NCI-H526 (cell line): ENCODE results near the gene NDFIP1.
"Not testable (repeated sequence)": the region's sequence is repeated elsewhere in the genome, so short reads cannot be mapped to it uniquely, and the experiment has no call there.

Experiments
- DNase-seq, 2 experiments: peaks; one replicate each; lab custom pipeline; 2025; lab: John Stamatoyannopoulos, UW

NDFIP1 gene

GRCh38 chr5:142154449-142154841 lies 45.9 kb downstream of the NDFIP1 start:
- DNase-seq = not testable (repeated sequence)

- no peak for DNase-seq
These were observed 48.4 kb downstream of the NDFIP1 start for GRCh38 chr5:142156839-142157463.

GRCh38 chr5:142159354-142159753 lies 50.8 kb downstream of the NDFIP1 start:
- no peak for DNase-seq

GRCh38 chr5:142164315-142164714 lies 55.7 kb downstream of the NDFIP1 start:
- no peak for DNase-seq

GRCh38 chr5:142166754-142167153 lies 58.2 kb downstream of the NDFIP1 start:
- DNase-seq = no peak

- DNase-seq = no peak
These were observed 58.9 kb downstream of the NDFIP1 start for GRCh38 chr5:142167458-142167857.

- no peak for DNase-seq
These were observed 59.8 kb downstream of the NDFIP1 start for GRCh38 chr5:142168365-142168764.

GRCh38 chr5:142170254-142170953 lies 61.8 kb downstream of the NDFIP1 start:
- DNase-seq = no peak

GRCh38 chr5:142171270-142171669 lies 62.7 kb downstream of the NDFIP1 start:
- no peak for DNase-seq

- DNase-seq = peak in 1 of 2 experiments; percentile 46
These were observed 66.5 kb downstream of the NDFIP1 start for GRCh38 chr5:142175039-142175438.

GRCh38 chr5:142175461-142176142 lies 67.0 kb downstream of the NDFIP1 start:
- no peak for DNase-seq

- DNase-seq = no peak
These were observed 67.7 kb downstream of the NDFIP1 start for GRCh38 chr5:142176255-142176654.

- no peak for DNase-seq
These were observed 70.1 kb downstream of the NDFIP1 start for GRCh38 chr5:142178651-142179050.

GRCh38 chr5:142179776-142180387 lies 71.3 kb downstream of the NDFIP1 start:
- DNase-seq = peak; percentile 47 to 78

GRCh38 chr5:142181096-142181495 lies 72.5 kb downstream of the NDFIP1 start:
- no peak for DNase-seq

GRCh38 chr5:142181547-142182163 lies 73.1 kb downstream of the NDFIP1 start:
- DNase-seq = no peak

GRCh38 chr5:142182840-142183239 lies 74.3 kb downstream of the NDFIP1 start:
- no peak for DNase-seq

- DNase-seq = no peak
These were observed 75.0 kb downstream of the NDFIP1 start for GRCh38 chr5:142183561-142183960.

- no peak for DNase-seq
These were observed 76.4 kb downstream of the NDFIP1 start for GRCh38 chr5:142184988-142185387.

GRCh38 chr5:142186514-142186856 lies 77.9 kb downstream of the NDFIP1 start:
- DNase-seq = no peak

- DNase-seq = no peak
These were observed 78.4 kb downstream of the NDFIP1 start for GRCh38 chr5:142186857-142187594.

GRCh38 chr5:142188691-142189090 lies 80.1 kb downstream of the NDFIP1 start:
- not testable (repeated sequence) for DNase-seq
